HG03095 (cell line): Measurements from ENCODE around the gene PLA2G4E.

Experiments used
- ATAC-seq: cut with Tn5 transposase; IDR thresholded peaks from one replicate; pipeline ENCODE4 v1.9.1; 2021; ENCODE audit warnings: moderate library complexity; ENCODE audit not compliant: unreplicated experiment

PLA2G4E gene

DNA sequence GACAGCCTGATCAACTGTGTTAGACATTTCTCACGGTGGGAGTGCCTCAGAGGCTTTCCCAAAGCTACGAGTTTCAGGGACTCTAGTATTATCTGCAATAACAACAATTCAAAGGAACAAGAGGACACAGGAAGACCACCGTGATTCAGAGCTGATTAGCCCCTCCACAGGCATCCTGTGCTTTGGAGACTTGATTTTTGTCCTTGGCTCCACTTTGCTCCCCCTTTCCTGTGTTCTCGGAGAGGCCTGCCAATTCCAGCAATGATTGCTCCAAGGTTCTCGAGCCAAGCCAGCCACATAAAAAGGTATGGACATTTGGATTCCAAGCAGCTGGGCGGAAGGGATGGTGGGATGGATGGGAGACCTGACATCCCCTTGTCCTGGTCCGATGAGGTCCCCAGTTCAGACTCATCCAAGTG lies 62.8 kb downstream of the PLA2G4E start:
- no peak for ATAC-seq

DNA sequence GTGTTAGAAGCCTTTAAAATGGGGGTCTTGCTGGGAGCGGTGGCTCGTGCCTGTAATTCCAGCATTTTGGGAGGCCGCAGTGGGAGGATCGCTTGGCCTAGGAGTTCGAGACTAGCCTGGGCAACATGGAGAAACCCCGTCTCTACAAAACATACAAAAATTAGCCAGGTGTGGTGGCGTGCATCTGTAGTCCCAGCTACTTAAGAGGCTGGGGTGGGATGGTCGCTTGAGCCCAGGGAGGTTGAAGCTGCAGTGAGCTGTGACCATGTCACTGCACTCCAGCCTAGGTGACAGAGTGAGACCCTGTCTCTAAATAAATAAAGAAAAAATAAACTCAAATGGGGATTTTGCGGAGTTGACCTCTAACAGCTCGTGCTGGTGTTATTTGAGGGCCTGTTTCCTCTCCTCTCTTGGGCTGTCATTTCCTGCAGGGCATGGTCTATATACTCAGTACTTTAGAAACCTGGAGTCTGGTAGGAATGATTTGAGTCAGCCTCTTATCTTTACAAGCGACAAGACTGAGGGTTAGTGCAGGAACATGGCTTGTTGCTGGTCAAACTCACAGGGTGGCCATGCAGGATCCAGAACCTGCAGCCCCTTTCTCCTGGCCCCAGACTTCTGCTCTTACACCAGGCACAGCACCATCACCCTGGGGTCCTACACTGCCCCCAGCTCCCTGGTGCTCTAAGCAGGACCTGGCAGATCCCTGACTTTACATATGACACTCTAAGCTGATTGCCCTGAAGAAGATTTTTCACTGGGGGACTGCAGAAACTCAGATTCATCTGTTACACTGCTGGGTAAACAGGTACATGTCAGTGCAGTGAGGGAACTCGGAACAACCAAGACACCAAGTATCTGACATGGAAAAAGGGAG lies 63.6 kb downstream of the PLA2G4E start:
- peak; percentile 89 for ATAC-seq

GRCh38 chr15:41955807-41956525 lies 64.9 kb downstream of the PLA2G4E start:
- ATAC-seq = no peak

- ATAC-seq = no peak
These were observed 65.7 kb downstream of the PLA2G4E start for GRCh38 chr15:41955100-41955499.

DNA sequence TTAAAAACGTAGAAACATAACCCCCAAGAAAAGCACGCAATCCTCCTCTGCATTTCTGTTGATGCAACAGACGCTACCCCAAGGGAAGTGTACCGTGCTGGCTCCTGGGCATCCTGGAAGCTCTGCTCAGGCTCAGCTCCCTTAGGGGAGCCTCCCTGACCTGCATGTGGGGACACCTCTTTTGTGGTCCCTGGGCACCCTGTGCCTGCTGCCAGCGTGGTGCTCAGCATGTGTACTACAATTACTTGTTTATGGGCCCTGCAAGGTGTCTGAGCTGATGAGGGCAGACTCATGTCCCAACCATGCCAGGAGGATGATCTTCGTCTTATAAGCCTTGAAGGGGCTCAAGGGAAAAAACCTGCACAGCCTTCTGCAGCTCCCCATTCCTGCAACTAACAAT lies 66.8 kb downstream of the PLA2G4E start:
- ATAC-seq = no peak

- ATAC-seq = no peak
These were observed 68.8 kb downstream of the PLA2G4E start for GRCh38 chr15:41952013-41952563.

DNA sequence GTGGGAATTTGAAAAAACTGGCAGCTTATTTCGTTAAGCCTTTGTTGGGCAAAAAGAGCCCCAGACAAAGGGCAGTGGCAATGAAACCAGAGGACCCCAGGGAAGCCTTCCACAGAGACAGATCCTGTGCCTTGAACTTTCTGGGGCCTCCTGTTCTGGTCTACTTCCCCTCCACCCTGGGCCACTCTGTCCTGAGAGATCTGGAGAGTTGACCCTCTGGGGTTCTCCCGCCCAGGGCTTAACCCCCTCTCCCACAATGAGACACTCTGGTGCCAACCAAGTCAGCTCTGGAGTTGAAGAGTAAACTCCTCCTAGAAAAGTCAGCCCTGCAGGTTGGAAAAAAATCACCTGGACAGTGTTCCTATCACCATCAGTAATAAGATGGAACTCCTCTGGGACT lies 69.3 kb downstream of the PLA2G4E start:
- ATAC-seq = no peak

GRCh38 chr15:41950489-41950888 lies 70.4 kb downstream of the PLA2G4E start:
- ATAC-seq = no peak

- ATAC-seq = no peak
These were observed 70.7 kb downstream of the PLA2G4E start for GRCh38 chr15:41950127-41950483.

- no peak for ATAC-seq
These were observed 71.3 kb downstream of the PLA2G4E start for GRCh38 chr15:41949401-41950126.

DNA sequence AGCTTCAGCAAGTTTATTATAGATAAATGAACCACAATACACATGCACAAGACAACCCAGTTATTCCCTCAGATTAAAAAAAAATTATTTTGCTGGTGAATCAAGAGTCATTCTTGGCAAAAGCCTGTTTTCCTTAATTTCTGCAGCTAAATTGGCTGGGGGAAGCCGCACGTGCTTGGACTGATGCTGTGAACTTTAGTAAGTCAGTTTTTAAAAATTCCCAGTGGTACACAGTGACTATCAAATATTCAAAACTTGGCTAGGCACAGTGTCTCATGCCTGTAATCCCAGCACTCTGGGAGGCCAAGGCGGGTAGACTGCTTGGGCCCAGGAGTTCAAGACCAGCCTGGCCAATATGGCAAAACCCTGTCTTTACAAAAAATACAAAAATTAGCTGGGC lies 72.4 kb downstream of the PLA2G4E start:
- ATAC-seq = no peak

- no peak for ATAC-seq
These were observed 73.9 kb downstream of the PLA2G4E start for GRCh38 chr15:41946970-41947369.

DNA sequence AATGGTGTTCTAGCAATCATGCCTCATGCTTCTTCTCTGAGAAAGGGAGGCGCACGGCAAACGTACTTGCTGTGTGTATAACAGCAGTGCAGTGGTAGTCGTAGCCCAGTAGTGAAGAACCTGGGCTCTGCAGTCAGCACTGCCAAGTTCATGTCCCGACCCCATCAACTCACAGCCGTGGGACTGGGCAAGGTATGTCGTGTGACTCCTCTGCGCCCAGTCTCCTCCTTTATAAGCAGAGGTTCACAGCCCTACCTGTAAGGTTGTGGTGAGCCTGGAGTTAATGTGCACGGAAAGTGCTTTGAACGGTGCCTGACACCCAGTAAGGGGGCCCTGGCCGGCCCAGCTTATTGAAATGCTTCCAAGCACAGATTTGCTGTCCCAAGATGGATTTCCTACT lies 75.1 kb downstream of the PLA2G4E start:
- no peak for ATAC-seq

DNA sequence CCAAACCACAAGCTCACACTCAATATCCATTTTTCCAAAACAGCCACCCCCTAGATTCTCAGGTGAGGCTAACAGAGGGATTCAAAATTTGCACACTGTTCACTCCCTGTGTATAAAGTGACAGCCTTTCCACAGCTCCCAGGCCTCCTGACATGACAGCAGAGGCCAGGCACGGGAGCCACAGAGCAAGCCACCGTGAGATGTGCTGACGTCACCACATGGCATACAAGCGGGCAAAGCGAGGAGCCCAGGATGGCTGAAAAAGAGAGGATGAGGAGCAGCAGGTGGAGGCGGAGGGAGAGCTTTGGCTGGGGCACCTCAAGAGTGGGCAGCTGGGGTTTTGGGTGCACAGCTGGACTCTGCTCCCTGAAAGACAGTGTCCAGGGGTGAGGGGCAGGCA lies 75.6 kb downstream of the PLA2G4E start:
- no peak for ATAC-seq

DNA sequence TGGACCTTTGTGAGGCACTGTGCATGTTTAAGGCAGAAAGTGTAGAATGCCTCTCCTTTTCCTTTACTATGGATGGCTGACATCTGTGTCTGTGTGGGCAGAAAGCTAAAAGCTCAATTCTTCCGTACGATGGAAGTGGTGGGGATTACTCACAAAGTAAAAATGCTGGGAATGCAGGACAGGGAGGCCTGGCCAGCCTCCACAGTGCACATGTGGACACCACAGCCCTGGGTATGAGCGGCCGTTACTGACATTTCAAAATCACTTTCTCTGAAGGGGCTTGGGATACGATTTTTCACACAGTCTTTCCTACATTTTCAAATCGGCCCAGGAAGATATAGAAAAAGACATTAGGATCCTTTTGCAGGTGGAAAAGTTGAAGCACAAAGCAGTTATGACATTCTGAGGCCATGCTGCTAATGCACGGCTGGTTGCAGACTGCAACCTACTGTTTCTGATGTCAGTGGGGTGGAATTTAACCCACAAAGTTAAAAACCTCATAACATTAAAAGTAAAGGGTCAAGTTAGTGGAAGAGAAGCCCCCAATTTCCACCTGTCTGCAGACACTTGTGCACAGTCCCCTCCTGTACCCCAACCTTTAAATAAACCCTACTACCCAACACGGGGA lies 76.4 kb downstream of the PLA2G4E start:
- no peak for ATAC-seq

DNA sequence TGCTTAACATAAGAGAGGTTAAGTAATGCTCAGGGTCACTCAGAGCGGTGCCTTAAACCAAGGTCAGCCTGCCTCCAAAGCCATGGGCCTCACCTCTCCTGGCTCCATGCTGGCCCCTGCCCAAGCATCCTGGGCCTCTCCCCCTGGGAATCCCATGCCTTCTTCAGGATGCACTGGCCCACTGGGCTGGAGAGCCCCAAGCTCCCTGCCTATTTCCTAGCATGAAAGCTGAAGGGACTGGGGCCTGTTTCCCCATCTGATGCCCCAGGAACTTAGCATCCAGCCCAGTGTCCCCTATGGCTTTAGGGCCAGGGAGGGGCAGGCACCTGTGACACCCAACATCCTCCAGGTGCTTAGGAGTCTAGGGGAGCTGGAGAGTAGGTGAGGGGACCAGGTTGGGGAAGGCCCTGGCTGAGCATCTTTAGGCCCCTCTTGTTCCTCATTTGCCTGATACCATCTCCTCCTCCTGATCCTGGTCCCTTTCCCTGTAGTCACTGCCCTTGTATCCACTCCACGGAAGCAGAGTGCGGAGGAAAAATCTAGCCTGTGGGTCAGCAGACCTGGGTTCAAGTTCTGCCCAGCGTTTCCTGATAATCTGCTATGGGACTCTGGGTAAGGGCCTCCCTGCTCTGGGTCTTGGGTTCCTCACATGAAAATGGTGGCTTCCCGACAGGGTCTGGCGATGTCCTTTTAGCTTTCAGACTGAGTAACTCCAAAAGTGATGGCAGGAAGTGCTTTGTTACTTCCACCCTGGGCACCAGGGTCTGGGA lies 77.1 kb downstream of the PLA2G4E start:
- ATAC-seq = no peak

GRCh38 chr15:41942886-41943285 lies 78.0 kb downstream of the PLA2G4E start:
- ATAC-seq = no peak

DNA sequence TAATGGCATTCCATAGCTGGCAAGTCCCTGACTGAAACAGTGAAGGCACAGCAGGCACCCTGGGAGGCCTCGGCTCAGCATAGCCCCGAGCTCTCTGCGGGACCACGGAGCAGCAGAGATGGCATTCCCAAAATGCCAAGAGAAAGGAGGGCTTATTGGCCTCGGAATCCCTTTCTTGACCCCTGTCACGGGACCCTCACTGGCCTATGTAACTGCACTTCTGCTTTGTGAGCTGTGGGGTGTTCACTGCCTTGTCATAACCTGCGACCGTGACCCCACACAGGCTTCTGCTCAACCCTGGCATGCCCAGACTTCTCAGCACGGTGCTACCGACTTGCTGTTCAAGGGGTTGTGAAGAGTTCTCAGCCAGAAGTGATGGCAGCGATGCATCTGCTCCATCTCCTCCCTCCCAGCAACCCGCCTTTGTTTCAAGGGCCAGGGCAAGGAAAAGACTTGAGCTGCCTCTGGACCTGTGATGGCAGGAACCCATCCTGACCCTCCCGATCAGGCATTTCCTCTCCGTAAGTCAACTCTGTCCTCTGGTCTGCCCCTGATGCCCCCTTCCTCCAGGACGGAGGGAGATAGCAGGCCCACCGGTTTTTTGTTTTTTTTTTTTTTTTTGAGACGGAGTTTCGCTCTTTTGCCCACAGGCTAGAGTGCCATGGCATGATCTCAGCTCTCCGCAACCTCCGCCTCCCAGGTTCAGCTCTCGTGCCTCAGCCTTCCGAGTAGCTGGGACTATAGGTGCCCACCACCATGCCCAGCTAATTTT lies 79.0 kb downstream of the PLA2G4E start:
- ATAC-seq = no peak

DNA sequence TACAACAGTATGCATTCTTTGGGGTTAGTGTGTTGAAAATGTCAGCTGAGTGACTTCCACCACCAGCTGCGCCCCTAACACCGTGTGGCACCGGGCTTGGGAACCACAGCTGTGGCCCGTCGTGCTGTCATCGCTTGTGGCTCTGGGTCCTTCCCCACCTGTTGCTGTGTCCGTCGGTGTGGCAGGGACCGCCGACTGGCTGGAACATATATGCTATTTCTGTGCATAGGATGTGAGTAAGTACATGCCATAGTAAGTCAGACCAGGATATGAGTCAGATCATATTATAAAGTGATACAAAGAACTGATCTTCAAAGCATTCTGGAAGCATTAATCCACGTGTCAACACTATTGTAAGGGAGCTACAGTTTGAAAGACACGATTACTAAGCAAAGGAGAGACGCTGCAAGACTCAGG lies 80.4 kb downstream of the PLA2G4E start:
- ATAC-seq = no peak
